NCI-H510A treated with DMSO at 0.1 percent for 48 hours (cell line): ENCODE measurements around the gene LRRC25.

Experiments used
- DNase-seq: peaks from one replicate; lab custom pipeline; 2025; lab: John Stamatoyannopoulos, UW

Gene LRRC25

DNA sequence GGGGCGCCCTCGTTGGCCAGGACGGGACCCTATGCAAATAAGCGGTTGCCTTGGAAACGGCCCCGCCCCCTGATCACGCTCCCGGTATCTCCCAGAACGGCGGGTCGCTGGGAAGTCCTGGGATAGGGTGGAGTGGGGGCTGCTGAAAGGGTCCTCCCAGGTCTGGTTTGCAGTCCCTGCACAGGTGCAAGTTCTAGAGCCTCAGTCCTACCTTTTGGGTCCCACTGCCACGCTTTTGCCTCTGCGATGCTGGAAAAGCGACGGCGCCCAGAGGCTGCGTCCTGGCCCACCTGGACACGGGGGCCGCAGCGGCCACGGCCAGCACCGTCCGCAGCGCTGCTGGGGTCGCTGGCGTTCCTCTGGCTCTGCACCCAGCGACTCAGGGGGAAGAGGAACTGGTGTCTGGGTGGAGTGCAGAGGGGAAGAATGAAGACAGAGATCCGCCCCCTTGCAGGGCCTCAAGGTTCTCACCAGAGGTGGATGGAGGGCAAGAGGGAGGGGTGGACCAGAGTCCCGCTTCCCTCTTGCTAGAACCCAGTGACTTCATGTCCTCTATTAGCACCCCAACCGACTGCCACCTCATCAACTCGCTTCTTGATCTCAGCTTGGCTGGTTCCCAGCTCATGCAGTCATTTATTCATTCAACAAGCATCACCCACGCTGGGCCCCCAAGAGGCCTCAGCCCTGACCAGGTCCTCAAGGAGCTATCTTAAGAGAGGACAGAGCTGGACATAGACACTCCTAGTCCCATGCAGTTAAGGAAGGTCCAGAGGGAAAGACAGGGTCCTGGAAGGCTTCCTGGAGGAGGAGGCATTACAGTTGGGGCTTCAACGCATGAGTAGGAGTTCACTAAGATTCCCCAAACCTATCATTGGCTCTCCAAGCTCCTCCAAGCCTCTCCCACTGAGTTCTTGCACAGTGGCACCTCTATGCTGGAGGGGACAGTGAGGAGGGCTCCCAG lies at the start of gene LRRC25:
Gene LRRC25, minus strand, starts transcription at position 381 of the 961 bp plus-strand sequence. CDS start 659 bp downstream, outside the sequence.
- DNase-seq: no peak

DNA sequence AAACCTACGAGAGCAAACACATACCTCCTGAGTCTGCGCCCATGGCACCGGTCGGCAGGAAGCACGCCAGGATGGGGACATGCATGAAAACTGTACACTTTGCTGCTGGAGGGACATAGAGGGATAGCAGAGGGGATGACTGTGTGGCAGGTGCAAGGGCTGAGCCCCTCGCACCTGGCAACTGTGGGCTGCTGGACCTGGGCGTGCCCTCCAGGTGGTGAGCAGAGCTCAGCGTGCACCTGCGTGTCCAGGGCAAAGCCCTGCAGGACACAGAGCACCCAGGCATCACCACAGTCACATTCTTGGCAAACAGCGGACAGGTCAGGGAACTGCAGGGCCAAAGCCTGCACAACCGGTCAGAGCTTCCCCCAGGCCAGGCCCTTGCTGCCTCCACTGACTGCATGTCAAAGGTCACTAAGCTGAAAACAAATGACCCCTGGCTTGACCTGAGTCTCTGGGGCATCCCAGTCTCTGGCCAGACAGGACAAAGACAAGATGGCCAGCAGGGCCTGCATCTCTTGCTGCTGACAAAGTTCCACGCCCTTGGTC lies 49.5 kb upstream of the LRRC25 start:
- DNase-seq: no peak

DNA sequence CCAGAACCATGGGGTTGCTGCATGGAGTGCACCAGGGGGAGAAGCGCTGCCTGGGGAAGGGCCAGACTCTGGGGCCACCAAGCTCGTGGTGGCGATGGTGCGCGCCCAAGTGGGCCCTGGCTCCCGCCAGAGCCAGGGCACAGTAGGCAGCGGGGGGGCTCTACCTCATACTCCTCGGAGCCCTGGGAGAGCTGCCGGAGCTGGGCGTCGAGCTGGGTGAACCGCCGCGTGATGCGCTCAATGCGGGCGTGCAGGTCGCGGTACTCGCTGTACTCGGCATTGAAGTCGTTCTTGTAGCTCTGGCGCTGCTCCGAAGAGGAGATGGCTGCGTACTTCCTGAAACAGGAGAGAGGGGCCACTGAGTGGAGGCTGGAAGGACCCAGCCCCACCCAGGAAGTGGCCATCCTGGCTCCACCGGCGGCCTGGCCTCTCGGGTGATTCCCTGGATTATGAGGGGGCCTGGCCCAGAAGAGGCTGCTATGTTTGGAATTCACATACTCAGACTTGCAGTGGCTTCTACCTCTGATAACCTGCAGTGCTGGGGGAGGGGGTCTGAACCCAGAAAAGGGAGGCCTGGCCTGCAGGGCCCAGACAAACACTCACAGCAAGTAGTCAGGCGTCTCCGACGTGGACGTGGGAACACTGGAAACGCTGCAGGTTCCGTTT lies 48.9 kb upstream of the LRRC25 start:
- DNase-seq: no peak

DNA sequence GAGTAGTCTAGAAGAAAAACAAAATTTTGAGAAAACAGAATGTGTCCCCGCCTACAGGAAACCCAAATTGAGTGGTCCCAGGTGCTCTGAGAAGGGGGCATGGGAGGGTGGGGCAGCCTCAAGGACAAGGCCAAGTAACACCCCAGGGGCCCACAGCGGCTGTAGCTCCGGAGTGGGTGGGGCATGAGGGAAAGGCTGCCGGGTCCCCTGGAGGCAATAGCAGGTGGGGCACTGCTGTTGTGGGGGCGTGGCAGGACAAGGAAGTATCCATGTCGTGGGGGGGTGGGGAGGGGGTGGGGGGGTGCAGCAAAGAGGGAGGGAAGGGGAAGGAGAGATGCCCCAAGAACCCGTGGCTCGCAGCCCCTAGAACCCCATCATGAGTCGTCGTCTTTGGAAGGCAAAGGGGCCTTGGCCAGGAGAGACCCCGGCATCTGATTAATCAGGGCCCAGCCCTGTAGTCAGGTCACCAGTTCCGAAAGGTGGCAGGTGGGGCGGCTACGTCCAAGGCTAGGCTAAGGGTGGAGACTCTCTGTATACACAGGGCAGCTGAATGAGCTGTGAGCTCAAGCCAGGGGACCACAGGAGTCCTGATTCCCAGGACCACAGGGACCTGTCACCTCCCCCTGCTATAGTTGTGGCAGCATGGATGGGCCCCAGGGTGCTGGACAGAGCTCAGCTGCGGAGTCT lies 48.0 kb upstream of the LRRC25 start:
- DNase-seq: no peak

DNA sequence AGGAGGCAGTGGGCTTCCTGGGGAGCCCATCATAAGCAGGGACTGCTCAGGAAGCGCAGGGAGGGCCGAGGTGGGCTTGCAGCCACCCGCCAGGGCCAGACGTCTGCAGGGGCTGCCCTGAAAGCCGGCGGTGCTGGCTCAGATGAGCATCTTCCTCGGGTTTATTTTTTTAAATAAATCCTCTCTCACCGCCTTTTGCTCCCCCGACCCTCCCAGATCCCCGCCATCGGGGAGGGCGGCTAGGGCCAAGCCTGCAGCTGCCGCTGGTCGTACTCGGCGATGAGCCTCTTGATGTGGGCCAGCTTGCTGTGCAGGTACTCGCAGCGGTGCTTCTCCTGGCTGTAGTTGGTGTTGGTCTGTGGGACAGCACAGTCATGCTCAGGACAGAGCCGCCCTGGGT lies 47.1 kb upstream of the LRRC25 start:
- no peak for DNase-seq

DNA sequence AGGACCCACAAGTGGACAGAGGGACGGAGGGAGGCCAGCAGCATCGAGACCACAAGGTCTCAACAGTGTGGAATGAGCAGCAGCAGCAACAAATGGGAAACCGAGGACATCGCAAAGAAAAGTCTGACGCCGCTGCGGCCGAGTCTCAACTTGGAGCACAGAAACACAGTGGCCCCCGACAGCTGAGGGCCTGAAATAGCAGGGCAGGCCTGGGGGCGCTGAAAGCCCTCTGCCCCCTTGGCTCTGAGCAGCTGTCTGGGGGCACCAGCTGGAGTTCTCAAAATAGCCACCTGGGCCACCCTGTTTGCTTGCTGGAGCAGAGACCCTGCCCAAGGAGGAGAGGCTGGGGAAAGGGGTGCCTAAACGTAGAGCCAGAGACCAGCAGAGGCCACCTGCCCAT lies 46.4 kb upstream of the LRRC25 start:
- no peak for DNase-seq

DNA sequence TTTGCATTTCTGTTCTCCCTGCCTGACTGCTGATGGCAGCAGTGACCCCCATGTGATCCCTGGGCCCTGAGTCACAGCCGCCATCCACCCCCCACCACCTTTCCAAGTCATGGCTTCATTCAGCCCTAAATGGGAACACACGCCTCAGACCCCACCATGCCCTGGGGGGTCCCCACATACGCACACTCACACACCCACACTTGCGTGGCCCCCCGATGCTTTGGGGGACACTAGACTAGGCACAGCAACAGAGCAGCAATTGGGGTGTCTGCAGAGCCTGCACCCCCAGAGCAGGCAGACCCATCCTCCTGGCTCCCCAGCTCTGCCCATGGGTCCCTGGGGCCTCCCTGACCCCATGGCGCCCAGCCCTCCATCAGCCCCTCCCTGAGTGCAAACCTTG lies 46.0 kb upstream of the LRRC25 start:
- DNase-seq: no peak

DNA sequence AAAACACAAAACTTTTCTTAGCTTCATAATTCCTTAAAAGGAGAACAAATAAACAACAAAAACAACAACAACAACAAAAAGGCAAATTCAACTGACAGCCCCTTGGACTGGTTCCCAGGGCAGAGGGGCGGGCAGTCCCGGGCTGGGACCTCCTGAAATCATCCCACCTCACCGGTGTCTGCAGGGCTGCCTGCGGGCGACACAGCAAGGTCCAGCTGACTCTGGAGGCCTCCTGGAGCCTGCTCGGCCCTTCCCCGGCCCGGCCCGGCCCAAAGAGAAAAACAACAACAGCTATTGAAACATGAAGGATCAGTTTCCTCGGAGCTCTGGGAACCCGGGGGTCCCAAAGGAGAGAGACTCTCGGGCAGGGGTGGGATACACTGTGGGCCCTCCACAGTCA lies 45.5 kb upstream of the LRRC25 start:
- no peak for DNase-seq

DNA sequence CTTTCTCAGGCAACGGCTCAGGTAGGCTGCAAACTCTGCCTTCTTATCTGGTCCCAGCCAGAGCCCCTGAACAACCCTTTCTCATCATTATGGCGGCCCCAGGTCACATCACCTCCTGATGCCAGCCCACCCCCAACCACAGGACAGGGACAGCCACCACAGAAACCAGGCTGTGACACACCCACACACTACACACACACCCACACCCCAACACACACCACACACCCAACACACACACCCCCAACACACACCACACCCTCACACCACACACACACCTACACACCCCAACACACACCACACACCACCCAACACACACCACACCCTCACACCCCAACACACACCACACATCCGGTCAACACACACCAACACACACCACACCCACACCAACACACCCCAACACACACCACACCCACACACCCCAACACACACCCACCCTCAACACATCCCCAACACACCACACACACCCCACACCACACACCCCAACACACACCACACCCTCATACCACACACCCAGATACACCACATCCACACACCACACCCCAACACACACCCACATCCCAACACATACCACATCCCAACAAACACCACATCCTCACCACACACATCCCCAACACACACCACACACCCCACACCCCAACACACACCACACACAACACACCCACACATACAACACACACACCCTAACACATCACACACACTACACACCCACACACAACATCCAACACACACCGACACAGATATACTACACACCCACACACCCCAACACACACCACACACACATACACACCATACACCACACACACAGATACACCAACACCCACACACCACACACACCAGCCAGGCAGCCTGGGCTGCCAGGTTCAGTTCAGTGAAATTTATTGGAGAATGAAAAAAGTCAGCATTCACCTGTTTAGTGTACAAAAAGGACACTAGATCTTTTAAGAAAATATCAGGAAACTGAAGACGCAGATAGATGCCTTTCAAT lies 44.7 kb upstream of the LRRC25 start:
- DNase-seq: no peak

DNA sequence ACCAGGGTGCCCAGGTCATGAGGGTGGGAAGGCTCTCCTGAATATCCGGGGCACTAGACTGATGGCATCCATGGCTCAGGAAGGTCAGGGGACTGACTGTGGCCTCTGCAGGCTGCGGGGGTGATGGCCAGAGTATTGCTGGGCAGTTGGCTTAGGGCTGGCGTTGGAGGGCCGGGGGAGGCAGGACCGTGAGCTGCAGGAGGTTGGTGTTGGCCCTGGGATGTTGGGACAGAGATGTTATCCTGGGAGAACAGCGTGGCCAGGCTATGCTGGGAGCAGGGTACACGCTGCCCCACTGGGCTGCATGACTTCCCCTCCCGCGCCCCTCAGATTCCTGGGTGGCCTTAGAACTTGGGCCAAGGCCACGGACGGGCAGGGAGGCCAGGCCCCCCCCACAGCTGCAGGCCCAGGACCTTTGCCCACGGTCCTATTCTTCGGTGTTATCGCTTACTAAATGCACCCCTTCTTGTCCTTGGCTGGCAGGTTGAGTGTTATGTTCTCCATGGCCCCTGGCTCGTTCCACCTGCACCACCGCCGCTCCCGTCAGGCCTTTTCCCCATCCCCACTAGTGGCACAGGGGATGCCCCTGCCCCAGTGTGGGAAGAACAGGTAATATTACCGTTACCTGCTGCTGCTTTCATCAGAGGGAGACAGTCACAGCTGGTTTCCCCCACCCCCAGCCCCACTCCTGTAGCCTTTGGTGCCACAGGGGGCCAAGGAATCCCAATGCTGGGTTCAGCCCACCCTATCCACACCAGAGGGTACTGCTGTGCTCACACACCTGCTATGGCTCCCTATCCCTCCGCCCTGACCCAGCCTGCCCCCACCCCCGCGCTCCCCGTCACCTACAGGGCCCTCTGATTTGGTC lies 43.7 kb upstream of the LRRC25 start:
- no peak for DNase-seq

DNA sequence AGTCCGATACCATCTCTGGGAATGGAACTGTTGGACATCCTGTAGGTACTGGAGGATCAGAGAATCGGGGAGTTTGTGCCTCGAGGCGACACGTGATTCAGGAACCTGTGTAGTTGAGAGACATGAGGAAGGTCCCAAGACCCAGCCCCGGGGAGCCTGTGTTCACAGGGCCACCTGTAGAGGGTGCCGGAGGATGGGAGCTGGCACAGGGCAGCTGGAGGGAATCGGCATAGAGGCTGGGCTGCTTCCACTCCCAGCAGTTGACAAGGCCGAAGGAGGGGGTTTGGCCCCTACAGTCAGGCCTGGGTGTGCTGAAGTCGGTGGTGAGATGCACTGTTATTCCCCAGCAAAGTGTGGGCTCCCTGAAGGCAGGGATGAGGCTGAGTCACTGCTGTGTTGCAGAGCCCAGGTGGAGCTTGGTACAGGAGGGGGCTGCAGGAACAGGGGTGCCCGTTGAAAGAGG lies 43.0 kb upstream of the LRRC25 start:
- DNase-seq: peak; percentile 8

DNA sequence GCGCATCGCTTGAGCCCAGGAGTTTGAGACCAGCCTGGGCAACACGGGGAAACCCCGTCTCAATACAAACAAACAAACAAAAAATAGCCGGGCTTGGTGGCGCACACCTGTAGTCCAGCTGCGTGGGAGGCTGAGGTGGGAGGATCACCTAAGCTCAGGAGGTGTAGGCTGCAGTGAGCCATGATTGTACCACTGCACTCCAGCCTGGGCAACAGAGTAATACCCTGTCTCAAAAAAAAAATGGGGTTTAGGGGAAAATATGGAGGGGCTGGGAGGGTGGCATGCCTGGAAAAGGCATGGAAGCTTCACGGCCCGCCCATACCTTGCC lies 42.5 kb upstream of the LRRC25 start:
- DNase-seq: no peak

DNA sequence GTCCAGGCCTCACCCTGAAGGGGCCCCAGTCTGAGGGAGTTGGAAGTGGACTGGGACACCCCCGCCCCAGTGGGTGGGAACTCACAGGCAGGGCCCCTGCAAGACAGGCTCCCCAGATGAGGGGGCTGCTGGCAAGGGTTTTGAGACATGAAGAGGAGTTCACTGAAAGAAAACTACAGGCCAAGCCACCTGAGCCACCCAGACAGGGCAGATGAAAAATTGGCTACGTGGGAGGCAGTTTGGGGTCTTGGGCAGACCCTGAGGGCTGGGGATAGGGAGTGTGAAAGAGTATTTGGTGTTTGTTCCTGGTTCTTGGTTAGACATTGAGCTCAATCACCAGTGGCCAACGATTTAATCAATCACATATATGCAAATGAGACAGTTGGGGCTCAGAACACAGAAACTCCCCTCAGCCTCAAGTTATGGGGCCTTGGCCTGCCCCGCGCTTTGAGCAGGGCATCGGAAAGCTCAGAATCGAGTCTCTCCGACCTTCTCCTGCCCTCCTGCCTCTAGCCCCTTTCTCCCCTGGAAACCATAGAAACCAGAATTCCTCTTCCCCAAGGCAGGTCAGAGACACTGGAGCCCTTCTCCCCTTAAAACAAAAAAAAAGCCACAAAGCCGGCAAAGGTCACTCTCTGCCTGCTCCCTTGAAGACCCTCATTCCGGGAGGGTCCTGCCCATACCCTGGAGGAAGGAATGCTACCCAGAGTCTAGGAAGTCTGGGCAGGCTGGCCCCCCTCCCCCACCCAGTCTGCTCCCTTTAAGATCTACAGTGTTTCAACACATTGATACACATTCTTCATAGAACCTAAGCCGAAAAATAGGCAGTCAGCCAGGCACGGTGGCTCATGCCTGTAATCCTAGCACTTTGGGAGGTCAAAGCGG lies 41.8 kb upstream of the LRRC25 start:
- no peak for DNase-seq

DNA sequence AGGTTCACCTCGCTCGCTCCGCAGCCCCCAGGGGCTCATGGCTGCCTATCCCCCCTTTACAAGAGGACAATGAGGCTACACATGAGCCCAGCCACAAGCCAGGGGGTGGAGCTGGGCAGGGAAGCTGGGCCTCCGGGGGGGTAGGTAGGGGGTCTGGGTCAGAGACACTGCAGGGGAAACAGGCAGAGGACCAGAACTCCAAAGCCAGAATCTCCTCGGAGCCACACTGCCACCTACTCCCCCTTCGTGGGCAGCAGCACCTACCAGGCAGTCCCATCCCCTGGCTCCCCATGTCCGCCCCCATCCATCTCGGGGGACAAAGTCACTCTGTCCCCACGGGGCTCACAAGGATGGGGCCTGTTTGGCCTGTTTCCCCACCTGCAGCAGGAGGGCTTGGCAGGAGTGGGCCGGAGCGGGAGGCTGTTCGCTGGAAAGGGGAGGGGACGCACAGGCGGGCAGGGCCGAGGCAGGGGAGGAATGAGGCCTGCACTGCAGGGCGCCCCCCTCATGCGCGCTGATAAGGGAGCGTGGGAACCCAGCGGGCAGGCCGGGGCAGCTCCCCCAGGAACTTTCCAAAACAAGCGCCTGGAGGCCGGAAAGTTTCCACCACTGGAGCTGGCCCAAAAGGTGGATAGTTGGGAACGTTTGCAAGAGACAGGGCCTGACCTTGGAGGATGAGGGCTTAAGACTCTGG lies 41.1 kb upstream of the LRRC25 start:
- no peak for DNase-seq

DNA sequence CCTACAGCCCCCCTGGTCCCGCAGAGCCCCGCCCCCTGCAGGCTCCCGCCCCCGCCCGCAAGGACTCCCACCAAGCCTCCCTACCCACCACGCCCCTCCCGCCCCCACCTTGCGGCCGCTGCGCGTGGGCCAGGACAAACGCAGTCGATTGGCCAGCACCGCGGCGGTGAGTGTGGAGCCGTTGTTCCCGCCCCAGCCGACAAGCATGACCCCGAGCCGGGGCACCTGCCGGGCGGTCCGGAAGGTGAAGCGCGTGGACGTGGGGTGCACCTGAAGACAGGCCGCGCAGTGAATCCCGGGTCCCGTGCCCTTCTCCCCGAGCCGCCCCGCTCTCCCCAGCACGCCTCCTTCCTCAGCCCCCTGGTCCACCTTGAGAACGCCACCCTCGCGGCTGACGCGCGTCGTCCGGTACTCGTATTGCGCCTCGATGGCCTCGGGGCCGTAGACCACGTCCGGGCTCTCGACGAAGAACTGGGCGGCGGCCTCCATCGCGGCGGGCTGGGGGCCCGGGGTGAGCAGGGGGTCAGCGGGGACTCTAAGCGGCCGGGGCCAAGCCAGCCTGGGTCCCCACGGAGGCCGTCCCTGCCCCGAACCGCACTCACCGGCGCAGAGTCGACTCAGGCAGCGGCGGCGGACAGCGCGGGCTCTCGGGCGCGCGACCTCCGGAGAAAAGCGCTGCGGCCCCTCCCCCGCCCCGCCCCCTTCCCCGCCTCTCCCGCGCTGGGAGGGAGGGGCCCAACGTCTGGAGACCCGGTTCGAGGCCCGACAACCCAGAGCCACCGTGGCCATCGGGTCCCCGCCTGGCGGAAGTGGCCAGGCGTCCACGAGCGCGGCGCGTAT lies 40.3 kb upstream of the LRRC25 start, which contains the start of gene ISYNA1:
Gene ISYNA1, minus strand, starts transcription at position 643 of the 840 bp plus-strand sequence. Its CDS starts 154 bp downstream, at position 489.
- peak; percentile 47 for DNase-seq

DNA sequence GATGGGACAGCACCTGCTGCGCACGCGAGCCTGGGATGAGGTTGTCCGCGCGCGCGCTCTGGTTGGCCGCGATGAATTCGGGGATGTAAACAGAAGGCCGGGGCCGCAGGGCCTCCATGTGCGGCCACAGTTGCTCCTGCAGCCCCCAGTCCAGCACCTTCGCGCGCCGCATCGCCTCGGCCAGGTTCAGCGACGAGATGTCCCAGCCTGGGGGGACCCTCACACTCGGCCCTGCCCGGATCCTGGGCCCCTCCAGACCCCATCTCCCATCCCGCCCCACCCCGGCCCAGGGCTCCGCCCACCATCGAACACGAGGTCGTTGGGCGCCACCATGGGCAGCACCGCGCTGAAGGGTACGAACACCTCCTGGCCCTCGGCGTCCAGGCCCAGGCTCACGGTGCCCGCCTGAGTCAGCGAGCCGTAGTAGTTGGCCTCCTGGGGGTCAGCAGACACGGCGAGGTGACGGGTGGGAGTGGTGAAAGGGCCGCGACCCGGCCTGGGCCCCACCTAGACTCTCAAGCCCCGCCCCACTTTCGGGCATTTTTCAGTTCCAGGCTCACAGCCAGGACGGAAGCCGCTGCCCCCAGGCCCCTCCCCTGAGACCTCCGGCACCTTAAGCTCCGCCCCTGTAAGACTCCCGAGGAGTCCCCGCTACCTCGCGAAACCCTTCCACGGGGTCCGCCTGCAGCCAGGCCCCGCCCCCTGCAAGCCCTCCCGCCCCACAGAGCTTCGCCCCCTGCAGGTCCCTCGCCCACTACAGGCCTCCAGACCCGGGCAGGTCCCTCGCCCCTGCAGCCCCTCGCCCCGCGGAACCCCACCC lies 39.5 kb upstream of the LRRC25 start:
- no peak for DNase-seq
